Stimulated activated CD8-positive, alpha-beta memory T cell treated with anti-CD3 and anti-CD28 coated beads, Interleukin-4, amount 100 ng/mL, for 48 hours (primary cell): ENCODE measurements around the gene FBXL2.
"Not testable (repeated sequence)": the region's sequence is repeated elsewhere in the genome, so short reads cannot be mapped to it uniquely, and the experiment has no call there.

Experiments used
- DNase-seq: peaks from one replicate; pipeline ENCODE4 v3.0.0-alpha.2; 2020

The FBXL2 gene

GRCh38 chr3:33388374-33389100, 111.3 kb downstream of the FBXL2 start:
- DNase-seq = no peak

- DNase-seq = no peak
Observed at GRCh38 chr3:33389908-33390307, 112.7 kb downstream of the FBXL2 start.

GRCh38 chr3:33391255-33391995, 114.2 kb downstream of the FBXL2 start:
- DNase-seq = no peak

- no peak for DNase-seq
Observed at GRCh38 chr3:33392144-33392543, 114.9 kb downstream of the FBXL2 start.

- DNase-seq = no peak
Observed at GRCh38 chr3:33392703-33393125, 115.5 kb downstream of the FBXL2 start.

GRCh38 chr3:33394403-33395054, 117.3 kb downstream of the FBXL2 start:
- no peak for DNase-seq

- DNase-seq = no peak
Observed at GRCh38 chr3:33395900-33396299, 118.7 kb downstream of the FBXL2 start.

- DNase-seq = no peak
Observed at GRCh38 chr3:33398410-33398809, 121.2 kb downstream of the FBXL2 start.

GRCh38 chr3:33401781-33402180, 124.5 kb downstream of the FBXL2 start:
- no peak for DNase-seq

GRCh38 chr3:33402936-33403335, 125.7 kb downstream of the FBXL2 start:
- DNase-seq = no peak

- DNase-seq = no peak
Observed at GRCh38 chr3:33403756-33404155, 126.5 kb downstream of the FBXL2 start.

GRCh38 chr3:33410816-33411215, 133.6 kb downstream of the FBXL2 start:
- DNase-seq = not testable (repeated sequence)

GRCh38 chr3:33417066-33417673, 139.9 kb downstream of the FBXL2 start:
- peak; percentile 39 for DNase-seq

GRCh38 chr3:33419948-33420347, 142.7 kb downstream of the FBXL2 start:
- no peak for DNase-seq

GRCh38 chr3:33420966-33421365, 143.7 kb downstream of the FBXL2 start:
- DNase-seq = no peak

- no peak for DNase-seq
Observed at GRCh38 chr3:33424606-33425452, 147.6 kb downstream of the FBXL2 start.

- DNase-seq = no peak
Observed at GRCh38 chr3:33425453-33425852, 148.2 kb downstream of the FBXL2 start.

GRCh38 chr3:33426068-33426467, 148.8 kb downstream of the FBXL2 start:
- DNase-seq = no peak

- DNase-seq = no peak
Observed at GRCh38 chr3:33426630-33427317, 149.5 kb downstream of the FBXL2 start.

GRCh38 chr3:33428734-33429133, 151.5 kb downstream of the FBXL2 start:
- no peak for DNase-seq

- DNase-seq = not testable (repeated sequence)
Observed at GRCh38 chr3:33429306-33429705, 152.1 kb downstream of the FBXL2 start.

GRCh38 chr3:33430061-33430460, 152.8 kb downstream of the FBXL2 start:
- DNase-seq = no peak
